ENCODE results near the gene GRAP.
"Not testable (repeated sequence)": the region's sequence is repeated elsewhere in the genome, so short reads cannot be mapped to it uniquely, and the experiment has no call there.

Gene GRAP

GRCh38 chr17:19046782-19047375, at the start of gene GRAP:
TSS of gene GRAP (minus strand) at chr17:19046957. CDS start at chr17:19046926, 31 bp downstream.
- H3K4me3 ChIP-seq (ENCODE audit: control insufficient read depth, low read depth, low read length); DNase-seq (ENCODE audit: low read depth): not testable (repeated sequence)

- not testable (repeated sequence) for DNase-seq (ENCODE audit: low read depth); H3K4me3 ChIP-seq (ENCODE audit: control insufficient read depth, low read depth, low read length)
These were observed 47.1 kb upstream of the GRAP start for GRCh38 chr17:19093684-19094438.

GRCh38 chr17:19092737-19093683, 46.3 kb upstream of the GRAP start:
- peak; percentile 17 for DNase-seq (ENCODE audit: low read depth)

GRCh38 chr17:19090058-19090772, 43.5 kb upstream of the GRAP start:
- not testable (repeated sequence) for DNase-seq (ENCODE audit: low read depth); H3K4me3 ChIP-seq (ENCODE audit: control insufficient read depth, low read depth, low read length)

More at GRCh38 chr17:19092737-19093683, 46.3 kb upstream of the GRAP start:
- not testable (repeated sequence) for H3K4me3 ChIP-seq (ENCODE audit: control insufficient read depth, low read depth, low read length)

GRCh38 chr17:19088804-19089685, 42.3 kb upstream of the GRAP start:
- H3K4me3 ChIP-seq (ENCODE audit: control insufficient read depth, low read depth, low read length) = not testable (repeated sequence)

GRCh38 chr17:19077386-19077785, 30.6 kb upstream of the GRAP start:
- DNase-seq (ENCODE audit: low read depth); H3K4me3 ChIP-seq (ENCODE audit: control insufficient read depth, low read depth, low read length): not testable (repeated sequence)

More at GRCh38 chr17:19088804-19089685, 42.3 kb upstream of the GRAP start:
- not testable (repeated sequence) for DNase-seq (ENCODE audit: low read depth)

- not testable (repeated sequence) for DNase-seq (ENCODE audit: low read depth); H3K4me3 ChIP-seq (ENCODE audit: control insufficient read depth, low read depth, low read length)
These were observed 29.8 kb upstream of the GRAP start for GRCh38 chr17:19076398-19077192.

GRCh38 chr17:19070318-19071168, 23.8 kb upstream of the GRAP start:
- DNase-seq (ENCODE audit: low read depth); H3K4me3 ChIP-seq (ENCODE audit: control insufficient read depth, low read depth, low read length): not testable (repeated sequence)

GRCh38 chr17:19064378-19064777, 17.6 kb upstream of the GRAP start:
- DNase-seq (ENCODE audit: low read depth); H3K4me3 ChIP-seq (ENCODE audit: control insufficient read depth, low read depth, low read length): not testable (repeated sequence)

- not testable (repeated sequence) for H3K4me3 ChIP-seq (ENCODE audit: control insufficient read depth, low read depth, low read length); DNase-seq (ENCODE audit: low read depth)
These were observed 16.7 kb upstream of the GRAP start for GRCh38 chr17:19063326-19063956.

GRCh38 chr17:19062718-19063325, 16.1 kb upstream of the GRAP start:
- not testable (repeated sequence) for H3K4me3 ChIP-seq (ENCODE audit: control insufficient read depth, low read depth, low read length); DNase-seq (ENCODE audit: low read depth)

- not testable (repeated sequence) for H3K4me3 ChIP-seq (ENCODE audit: control insufficient read depth, low read depth, low read length); DNase-seq (ENCODE audit: low read depth)
These were observed 15.4 kb upstream of the GRAP start for GRCh38 chr17:19062009-19062717.

- not testable (repeated sequence) for H3K4me3 ChIP-seq (ENCODE audit: control insufficient read depth, low read depth, low read length); DNase-seq (ENCODE audit: low read depth)
These were observed 8.7 kb upstream of the GRAP start for GRCh38 chr17:19055447-19055846.

GRCh38 chr17:19048826-19049225, 2.1 kb upstream of the GRAP start:
- H3K4me3 ChIP-seq (ENCODE audit: control insufficient read depth, low read depth, low read length); DNase-seq (ENCODE audit: low read depth): not testable (repeated sequence)
